IMR-90 (cell line): Measurements from ENCODE around the gene CD2. TPM values are rescaled to one million over a fixed set of nuclear protein-coding genes. Genes with fewer than 3 reads are reported as not detected.

ENCODE experiments used
- ATAC-seq: fragments of 200-7000 bp; cut with Tn5 transposase; 2 replicates; pipeline ENCODE4 v1.9.1; 2020; ENCODE audit warnings: low read depth, mild to moderate bottlenecking, moderate library complexity
- BruUV-seq: library from RNA; stranded (reverse); fragments of 400-500 nt; replicated peaks from 2 replicates; lab custom pipeline; 2021; lab: Mats Ljungman, UMichigan
- CTCF ChIA-PET: fragments of 300-600 bp; formaldehyde crosslinking; extraction: SDS; loops from one replicate; lab custom pipeline; 2021; ENCODE audit warnings: antibody characterized with exemption; lab: Yijun Ruan, JAX
- POLR2A ChIA-PET: fragments of 300-600 bp; sonication (Branson Sonifier 250); formaldehyde crosslinking; loops from one replicate; lab custom pipeline; 2022; ENCODE audit warnings: antibody characterized with exemption; ENCODE audit not compliant: unreplicated experiment; lab: Charles Lee
- DNase-seq: peaks from one replicate; pipeline ENCODE4 v3.0.0; 2013
- H2AFZ ChIP-seq: replicated peaks from 2 replicates; pipeline ENCODE3; 2013; ENCODE audit warnings: low read length, mild to moderate bottlenecking; ENCODE audit not compliant: poor library complexity
- H2AK5ac ChIP-seq: 2 replicates; pipeline ENCODE4 v1.6.1; 2013; ENCODE audit warnings: low read depth, low read length, inconsistent platforms
- H2AK9ac ChIP-seq: replicated peaks from 2 replicates; pipeline ENCODE3; 2013; ENCODE audit warnings: mild to moderate bottlenecking, low read depth, low read length, moderate library complexity; ENCODE audit not compliant: poor library complexity
- H2BK120ac ChIP-seq: 2 replicates; pipeline ENCODE4 v1.6.1; 2013; ENCODE audit warnings: low read depth, low read length, inconsistent platforms
- H2BK15ac ChIP-seq: 3 replicates; pipeline ENCODE4 v1.6.1; 2013; ENCODE audit warnings: low read depth, low read length, inconsistent platforms
- H2BK20ac ChIP-seq: 2 replicates; pipeline ENCODE4 v1.6.1; 2013; ENCODE audit warnings: low read depth, mild to moderate bottlenecking, inconsistent platforms, low read length, moderate library complexity
- H2BK5ac ChIP-seq: 2 replicates; pipeline ENCODE4 v1.6.1; 2013; ENCODE audit warnings: mild to moderate bottlenecking, low read depth, low read length, inconsistent platforms; ENCODE audit not compliant: poor library complexity, severe bottlenecking
- H3K14ac ChIP-seq: replicated peaks from 2 replicates; pipeline ENCODE4 v1.6.1; 2013; ENCODE audit warnings: low read depth, low read length, inconsistent platforms
- H3K18ac ChIP-seq: 2 replicates; pipeline ENCODE4 v1.6.1; 2013; ENCODE audit warnings: low read depth, low read length, control low read depth
- H3K23ac ChIP-seq: 2 replicates; pipeline ENCODE4 v1.6.1; 2013; ENCODE audit warnings: low read depth, low read length, inconsistent platforms
- H3K27ac ChIP-seq: 2 replicates; pipeline ENCODE4 v1.5.1; 2013; ENCODE audit warnings: mild to moderate bottlenecking, control low read depth, low read length; ENCODE audit not compliant: insufficient read depth
- H3K27me3 ChIP-seq: 2 replicates; pipeline ENCODE4 v1.6.1; 2013; ENCODE audit warnings: low read length; ENCODE audit not compliant: control insufficient read depth, insufficient read depth
- H3K36me3 ChIP-seq: 2 replicates; pipeline ENCODE4 v1.6.1; 2013; ENCODE audit warnings: low read length, mixed read lengths; ENCODE audit not compliant: control insufficient read depth, insufficient read depth
- H3K4ac ChIP-seq: 2 replicates; pipeline ENCODE4 v1.6.1; 2013; ENCODE audit warnings: low read depth, low read length, inconsistent platforms
- H3K4me1 ChIP-seq: 2 replicates; pipeline ENCODE4 v1.6.1; 2013; ENCODE audit warnings: low read length, mixed read lengths; ENCODE audit not compliant: control insufficient read depth, insufficient read depth
- H3K4me2 ChIP-seq: 2 replicates; pipeline ENCODE4 v1.6.1; 2013; ENCODE audit warnings: low read depth, mild to moderate bottlenecking, control low read depth, low read length, moderate library complexity
- H3K4me3 ChIP-seq: 2 replicates; pipeline ENCODE4 v1.5.1; 2013; ENCODE audit warnings: low read depth, mild to moderate bottlenecking, control low read depth, low read length, moderate library complexity; ENCODE audit not compliant: insufficient read depth
- H3K56ac ChIP-seq: 2 replicates; pipeline ENCODE4 v1.6.1; 2013; ENCODE audit warnings: low read length, inconsistent platforms; ENCODE audit not compliant: insufficient read depth; ENCODE audit errors: extremely low read depth
- H3K79me1 ChIP-seq, 2 experiments: 2 replicates each; pipeline ENCODE4 v1.6.1; 2013; ENCODE audit warnings: low read length in 2 of 2, inconsistent platforms in 1 of 2, low read depth in 1 of 2
- H3K9ac ChIP-seq: 2 replicates; pipeline ENCODE4 v1.6.1; 2013; ENCODE audit warnings: low read depth, low read length, control low read depth
- H3K9me1 ChIP-seq: 2 replicates; pipeline ENCODE4 v1.6.1; 2013; ENCODE audit warnings: low read length, inconsistent platforms; ENCODE audit not compliant: insufficient read depth
- H3K9me3 ChIP-seq: 2 replicates; pipeline ENCODE4 v1.6.1; 2013; ENCODE audit warnings: low read length; ENCODE audit not compliant: control insufficient read depth, insufficient read depth
- H4K20me1 ChIP-seq: 2 replicates; pipeline ENCODE4 v1.6.1; 2013; ENCODE audit warnings: low read length, inconsistent platforms; ENCODE audit not compliant: insufficient read depth
- H4K5ac ChIP-seq: 2 replicates; pipeline ENCODE4 v1.6.1; 2013; ENCODE audit warnings: mild to moderate bottlenecking, low read depth, low read length, control low read depth
- H4K8ac ChIP-seq, 2 experiments: 2 replicates each; pipeline ENCODE4 v1.6.1; 2013; ENCODE audit warnings: low read depth in 2 of 2, low read length in 2 of 2, control low read depth in 1 of 2, inconsistent platforms in 1 of 2
- H4K91ac ChIP-seq: 2 replicates; pipeline ENCODE4 v1.6.1; 2013; ENCODE audit warnings: low read depth, low read length, inconsistent platforms; ENCODE audit not compliant: insufficient read depth
- CHD1 ChIP-seq: IDR thresholded peaks from 2 replicates; pipeline ENCODE4 v1.6.1; 2012; ENCODE audit warnings: low read depth, low read length, improper control_type of control experiment
- CTCF ChIP-seq: conservative IDR thresholded peaks from 2 replicates; pipeline ENCODE4 v1.5.1; 2012; ENCODE audit warnings: mild to moderate bottlenecking, low read depth, low read length, improper control_type of control experiment
- POLR2A ChIP-seq: IDR thresholded peaks from 2 replicates; pipeline ENCODE4 v1.6.1; 2012; ENCODE audit warnings: mild to moderate bottlenecking, low read depth, low read length
- RCOR1 ChIP-seq: IDR thresholded peaks from 2 replicates; pipeline ENCODE4 v1.6.1; 2012; ENCODE audit warnings: mild to moderate bottlenecking, low read length, improper control_type of control experiment; ENCODE audit not compliant: insufficient replicate concordance
- SMC3 ChIP-seq: fragments of 150-350 bp; IDR thresholded peaks from 2 replicates; pipeline ENCODE4 v1.6.1; 2016; ENCODE audit warnings: low read depth, mild to moderate bottlenecking, antibody characterized with exemption, low read length, moderate library complexity
- USF2 ChIP-seq: fragments of 150-350 bp; IDR thresholded peaks from 2 replicates; pipeline ENCODE4 v1.6.1; 2017; ENCODE audit warnings: mild to moderate bottlenecking, antibody characterized with exemption, low read length, low read depth
- WGBS, 2 experiments: methylation state at CpG; one replicate each; pipeline versions ENCODE4 v1.1.5 to v1.1.7; 2013; ENCODE audit warnings: missing lambda C conversion rate in 2 of 2; ENCODE audit not compliant: insufficient read length in 1 of 2; ENCODE audit errors: extremely low coverage in 2 of 2; 5-methylcytosine and 5-hydroxymethylcytosine counted together
- dilution Hi-C: fragments of 300-500 bp; cut with HindIII; formaldehyde crosslinking; loops from one replicate; pipeline ENCODE4 v1.14.3; 2018; ENCODE audit warnings: low sequenced_read_pairs; ENCODE audit not compliant: unreplicated experiment
- in situ Hi-C: fragments of 300-500 bp; cut with MboI; formaldehyde crosslinking; loops from 3 replicates; pipeline ENCODE4 v1.14.3; 2019; ENCODE audit warnings: low sequenced_read_pairs, inconsistent platforms, mixed read lengths
- intact Hi-C: fragments of 100-400 bp; cut with micrococcal nuclease; formaldehyde crosslinking; loops from 2 replicates; pipeline ENCODE4 v1.10.0; 2022
- polyA plus RNA-seq, 3 experiments: library from polyadenylated mRNA; depleted of rRNA; stranded (reverse); fragments of >200 nt; gene quantifications; 2 replicates each; pipeline ENCODE4 v1.2.3, GENCODE V29; 2012; ENCODE audit warnings: low replicate concordance in 1 of 3
- total RNA-seq: library from RNA; depleted of rRNA; stranded (reverse); fragments of >200 nt; gene quantifications from 2 replicates; pipeline ENCODE4 v1.2.3, GENCODE V29; 2012
- TF ChIP-seq, protein P1 (sequence below): fragments of 150-350 bp; IDR thresholded peaks from 2 replicates; pipeline ENCODE4 v1.6.1; 2016; ENCODE audit warnings: low read depth, mild to moderate bottlenecking, low read length, moderate library complexity, borderline replicate concordance

The CD2 gene
- total and polyA plus RNA-seq, 2 of the 4 experiments (the other 2 are of a cell fraction): not detected

DNA sequence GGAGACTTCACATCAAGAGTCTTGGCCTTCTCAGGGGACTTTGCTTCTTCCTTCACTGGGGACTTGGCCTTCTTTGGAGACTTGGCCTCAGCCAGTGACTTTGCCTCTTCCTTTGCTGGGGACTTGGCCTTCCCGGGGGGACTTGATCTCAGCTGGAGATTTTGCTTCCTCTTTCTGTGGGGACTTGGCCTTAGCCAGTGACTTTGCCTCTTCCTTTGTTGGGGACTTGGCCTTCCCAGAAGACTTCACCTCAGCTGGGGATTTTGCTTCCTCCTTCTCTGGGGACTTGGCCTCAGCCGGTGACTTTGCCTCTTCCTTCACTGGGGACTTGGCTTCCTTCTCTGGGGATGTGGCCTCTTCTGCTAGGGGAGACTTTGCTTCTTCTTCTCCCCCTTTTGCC, 13.5 kb upstream of the CD2 start:
- H2AK5ac ChIP-seq: no peak overlapping the region
- H4K8ac ChIP-seq: no peak overlapping the region
- no peak overlapping the region for H3K9ac ChIP-seq
- H2BK20ac ChIP-seq: no peak overlapping the region
- H3K9me1 ChIP-seq: no peaks in the 10 kb centered on the region
- ATAC-seq (no peak), DNase-seq (no peak)
- no peak overlapping the region for H3K56ac ChIP-seq
- dilution Hi-C loops: no loop called here
- no peaks in the 10 kb centered on the region for H3K4me1 ChIP-seq
- WGBS, 2 experiments: no CpG with 5 or more reads among the region's 2 CpGs
- ChIA-PET POLR2A (no interaction called here), CTCF (no interaction called here)
- no peak overlapping the region for H4K91ac ChIP-seq
- H3K18ac ChIP-seq: no peak overlapping the region
- H3K27ac ChIP-seq: no peak overlapping the region
- no peak overlapping the region for H3K4me3 ChIP-seq
- no peaks in the 10 kb centered on the region for H4K20me1 ChIP-seq
- no peak overlapping the region for H2BK120ac ChIP-seq
- no peak overlapping the region for H3K4me2 ChIP-seq
- H3K27me3 ChIP-seq: no peaks in the 10 kb centered on the region
- no peak overlapping the region for H3K23ac ChIP-seq
- no peak overlapping the region for H2BK15ac ChIP-seq
- no peak overlapping the region for H2BK5ac ChIP-seq
- H3K4ac ChIP-seq: no peak overlapping the region
- TF ChIP-seq CHD1 (no peak), USF2 (no peak), SMC3 (no peak), CTCF (no peak), POLR2A (no peak), RCOR1 (no peak)
- TF ChIP-seq, protein P1, sequence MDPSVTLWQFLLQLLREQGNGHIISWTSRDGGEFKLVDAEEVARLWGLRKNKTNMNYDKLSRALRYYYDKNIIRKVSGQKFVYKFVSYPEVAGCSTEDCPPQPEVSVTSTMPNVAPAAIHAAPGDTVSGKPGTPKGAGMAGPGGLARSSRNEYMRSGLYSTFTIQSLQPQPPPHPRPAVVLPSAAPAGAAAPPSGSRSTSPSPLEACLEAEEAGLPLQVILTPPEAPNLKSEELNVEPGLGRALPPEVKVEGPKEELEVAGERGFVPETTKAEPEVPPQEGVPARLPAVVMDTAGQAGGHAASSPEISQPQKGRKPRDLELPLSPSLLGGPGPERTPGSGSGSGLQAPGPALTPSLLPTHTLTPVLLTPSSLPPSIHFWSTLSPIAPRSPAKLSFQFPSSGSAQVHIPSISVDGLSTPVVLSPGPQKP: no peak
- no peak overlapping the region for H3K14ac ChIP-seq
- H3K36me3 ChIP-seq: no peaks in the 10 kb centered on the region
- no peak overlapping the region for H2AFZ ChIP-seq
- H4K5ac ChIP-seq: no peak overlapping the region
- in situ Hi-C loops: loop anchor here (25.0 kb wide), 1 partner anchor 547 kb away; no protein-coding TSS in a partner anchor
- H3K79me1 ChIP-seq: no peaks in the 10 kb centered on the region
- no peak overlapping the region for H2AK9ac ChIP-seq
- peaks cover 24% of the 10 kb centered on the region for H3K9me3 ChIP-seq
- intact Hi-C loops: no loop called here
- BruUV-seq: no TSS peak
